Ishikawa (cell line): ENCODE results near the gene BCAT1.

ENCODE experiments used
- CEBPB ChIP-seq: IDR thresholded peaks from 2 replicates; pipeline ENCODE4 v1.6.1; 2012
- CREB1 ChIP-seq: IDR thresholded peaks from 2 replicates; pipeline ENCODE4 v1.6.1; 2012; ENCODE audit warnings: low read depth
- EGR1 ChIP-seq: IDR thresholded peaks from 2 replicates; pipeline ENCODE4 v1.6.1; 2012
- EP300 ChIP-seq: IDR thresholded peaks from 2 replicates; pipeline ENCODE4 v1.6.1; 2012; ENCODE audit warnings: borderline replicate concordance
- FOXM1 ChIP-seq: IDR thresholded peaks from 2 replicates; pipeline ENCODE4 v1.6.1; 2012; ENCODE audit warnings: low read depth, borderline replicate concordance
- NFIC ChIP-seq: IDR thresholded peaks from 2 replicates; pipeline ENCODE4 v1.6.1; 2012
- RAD21 ChIP-seq: IDR thresholded peaks from 2 replicates; pipeline ENCODE4 v1.6.1; 2012; ENCODE audit warnings: low read depth
- TAF1 ChIP-seq: IDR thresholded peaks from 2 replicates; pipeline ENCODE4 v1.6.1; 2012; ENCODE audit warnings: low read depth, mild to moderate bottlenecking
- TCF12 ChIP-seq: IDR thresholded peaks from 2 replicates; pipeline ENCODE4 v1.6.1; 2012; ENCODE audit warnings: low read depth
- TEAD4 ChIP-seq: IDR thresholded peaks from 2 replicates; pipeline ENCODE4 v1.6.1; 2012
- YY1 ChIP-seq: IDR thresholded peaks from 2 replicates; pipeline ENCODE4 v1.6.1; 2012; ENCODE audit warnings: low read depth
- ZBTB7A ChIP-seq: IDR thresholded peaks from 2 replicates; pipeline ENCODE4 v1.6.1; 2012; ENCODE audit warnings: low read depth
- TF ChIP-seq, protein P1 (sequence below): IDR thresholded peaks from 2 replicates; pipeline ENCODE4 v1.6.1; 2012
- TF ChIP-seq, protein P2 (sequence below): IDR thresholded peaks from 2 replicates; pipeline ENCODE4 v1.6.1; 2012
- TF ChIP-seq, protein P3 (sequence below): IDR thresholded peaks from 2 replicates; pipeline ENCODE4 v1.6.1; 2012; ENCODE audit warnings: low read depth, mild to moderate bottlenecking

BCAT1 gene

DNA sequence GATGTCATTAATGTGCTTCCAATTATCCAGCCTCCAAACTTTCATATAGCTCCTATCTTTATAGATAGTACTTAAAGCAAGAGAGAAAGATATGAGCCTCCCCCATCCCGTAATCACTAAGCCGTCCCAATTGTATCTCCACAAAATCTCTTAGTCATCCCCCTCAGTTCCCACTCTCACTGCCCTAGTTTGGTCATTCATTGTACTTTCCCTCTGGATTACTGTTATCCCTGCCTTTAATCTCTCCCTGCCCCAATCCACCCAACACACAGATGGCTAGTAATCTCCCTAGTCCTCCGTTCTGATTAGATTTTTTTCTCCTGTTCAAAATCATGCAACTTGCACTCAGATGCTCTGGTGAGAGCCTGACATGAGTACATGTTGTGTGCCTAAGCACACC, 5.4 kb upstream of the BCAT1 start:
- TF ChIP-seq TCF12, result no peak
- no peak for TF ChIP-seq ZBTB7A
- TF ChIP-seq EP300, result no peak
- no peak for TF ChIP-seq CREB1
- TF ChIP-seq FOXM1, result no peak
- no peak for TF ChIP-seq TAF1
- TF ChIP-seq, protein P1, sequence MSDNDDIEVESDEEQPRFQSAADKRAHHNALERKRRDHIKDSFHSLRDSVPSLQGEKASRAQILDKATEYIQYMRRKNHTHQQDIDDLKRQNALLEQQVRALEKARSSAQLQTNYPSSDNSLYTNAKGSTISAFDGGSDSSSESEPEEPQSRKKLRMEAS, result no peak
- no peak for TF ChIP-seq TEAD4
- TF ChIP-seq, protein P2, sequence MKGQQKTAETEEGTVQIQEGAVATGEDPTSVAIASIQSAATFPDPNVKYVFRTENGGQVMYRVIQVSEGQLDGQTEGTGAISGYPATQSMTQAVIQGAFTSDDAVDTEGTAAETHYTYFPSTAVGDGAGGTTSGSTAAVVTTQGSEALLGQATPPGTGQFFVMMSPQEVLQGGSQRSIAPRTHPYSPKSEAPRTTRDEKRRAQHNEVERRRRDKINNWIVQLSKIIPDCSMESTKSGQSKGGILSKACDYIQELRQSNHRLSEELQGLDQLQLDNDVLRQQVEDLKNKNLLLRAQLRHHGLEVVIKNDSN, result no peak
- TF ChIP-seq, protein P3, sequence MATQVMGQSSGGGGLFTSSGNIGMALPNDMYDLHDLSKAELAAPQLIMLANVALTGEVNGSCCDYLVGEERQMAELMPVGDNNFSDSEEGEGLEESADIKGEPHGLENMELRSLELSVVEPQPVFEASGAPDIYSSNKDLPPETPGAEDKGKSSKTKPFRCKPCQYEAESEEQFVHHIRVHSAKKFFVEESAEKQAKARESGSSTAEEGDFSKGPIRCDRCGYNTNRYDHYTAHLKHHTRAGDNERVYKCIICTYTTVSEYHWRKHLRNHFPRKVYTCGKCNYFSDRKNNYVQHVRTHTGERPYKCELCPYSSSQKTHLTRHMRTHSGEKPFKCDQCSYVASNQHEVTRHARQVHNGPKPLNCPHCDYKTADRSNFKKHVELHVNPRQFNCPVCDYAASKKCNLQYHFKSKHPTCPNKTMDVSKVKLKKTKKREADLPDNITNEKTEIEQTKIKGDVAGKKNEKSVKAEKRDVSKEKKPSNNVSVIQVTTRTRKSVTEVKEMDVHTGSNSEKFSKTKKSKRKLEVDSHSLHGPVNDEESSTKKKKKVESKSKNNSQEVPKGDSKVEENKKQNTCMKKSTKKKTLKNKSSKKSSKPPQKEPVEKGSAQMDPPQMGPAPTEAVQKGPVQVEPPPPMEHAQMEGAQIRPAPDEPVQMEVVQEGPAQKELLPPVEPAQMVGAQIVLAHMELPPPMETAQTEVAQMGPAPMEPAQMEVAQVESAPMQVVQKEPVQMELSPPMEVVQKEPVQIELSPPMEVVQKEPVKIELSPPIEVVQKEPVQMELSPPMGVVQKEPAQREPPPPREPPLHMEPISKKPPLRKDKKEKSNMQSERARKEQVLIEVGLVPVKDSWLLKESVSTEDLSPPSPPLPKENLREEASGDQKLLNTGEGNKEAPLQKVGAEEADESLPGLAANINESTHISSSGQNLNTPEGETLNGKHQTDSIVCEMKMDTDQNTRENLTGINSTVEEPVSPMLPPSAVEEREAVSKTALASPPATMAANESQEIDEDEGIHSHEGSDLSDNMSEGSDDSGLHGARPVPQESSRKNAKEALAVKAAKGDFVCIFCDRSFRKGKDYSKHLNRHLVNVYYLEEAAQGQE, result no peak
- no peak for TF ChIP-seq NFIC
- no peak for TF ChIP-seq RAD21
- no peak for TF ChIP-seq YY1

DNA sequence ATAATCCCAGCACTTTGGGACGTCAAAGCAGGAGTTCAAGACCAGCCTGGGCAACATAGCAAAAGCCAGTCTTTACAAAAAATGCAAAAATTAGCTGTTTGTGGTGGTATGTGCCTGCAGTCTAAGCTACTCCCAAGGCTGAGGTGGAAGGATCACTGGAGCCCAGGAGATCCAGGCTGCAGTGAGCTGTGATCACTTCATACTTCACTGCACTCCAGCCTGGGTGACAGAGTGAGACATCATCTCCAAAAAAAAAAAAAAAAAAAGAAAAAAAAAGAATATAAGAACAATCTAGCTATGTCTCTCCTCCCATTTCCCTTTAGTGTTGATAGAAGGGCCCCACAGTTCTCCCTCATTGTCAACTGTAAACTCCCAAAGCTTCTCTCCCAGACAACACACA, 3.5 kb upstream of the BCAT1 start:
- TF ChIP-seq YY1 (no peak), EGR1 (no peak), EP300 (no peak), ZBTB7A (no peak), CEBPB (no peak), TAF1 (no peak), RAD21 (no peak), TCF12 (no peak), CREB1 (no peak), FOXM1 (no peak), TEAD4 (no peak), NFIC (no peak)
- TF ChIP-seq, protein P3, result no peak
- TF ChIP-seq, protein P1, result no peak
- TF ChIP-seq, protein P2, result no peak

DNA sequence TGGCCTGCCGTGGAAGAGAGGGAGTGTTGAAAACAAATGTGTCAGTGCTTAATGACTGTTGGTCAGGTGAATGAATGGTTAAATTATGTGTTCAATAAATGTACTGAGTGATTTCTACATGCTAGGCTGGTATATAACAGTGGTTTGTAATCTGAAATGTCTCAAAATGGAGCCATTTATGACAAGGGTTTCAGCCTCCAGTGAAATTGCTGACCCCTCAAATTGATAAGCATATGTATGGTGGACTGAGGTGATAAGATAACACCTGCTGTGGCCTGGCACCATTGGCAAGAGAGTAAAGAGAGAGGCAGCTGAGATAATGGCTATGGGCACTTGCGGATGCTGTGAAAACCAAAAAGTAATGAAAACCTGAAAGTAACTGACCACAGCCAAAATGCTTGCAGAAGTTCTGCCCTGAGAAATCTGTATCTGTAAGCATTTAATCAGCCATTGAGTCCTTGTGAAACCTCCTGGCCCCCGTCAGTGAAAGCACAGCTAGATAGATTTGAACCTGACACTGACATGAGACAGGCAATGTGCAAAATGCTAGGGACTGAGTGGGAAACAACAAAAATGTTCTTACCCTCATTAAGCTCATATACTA, 1.4 kb upstream of the BCAT1 start:
- TF ChIP-seq CREB1 (no peak), ZBTB7A (no peak), FOXM1 (no peak), NFIC (no peak), YY1 (no peak), TAF1 (no peak), CEBPB (no peak), TEAD4 (no peak), RAD21 (no peak), EP300 (no peak), EGR1 (no peak), TCF12 (no peak)
- TF ChIP-seq, protein P3, result no peak
- TF ChIP-seq, protein P2, result no peak
- TF ChIP-seq, protein P1, result no peak

DNA sequence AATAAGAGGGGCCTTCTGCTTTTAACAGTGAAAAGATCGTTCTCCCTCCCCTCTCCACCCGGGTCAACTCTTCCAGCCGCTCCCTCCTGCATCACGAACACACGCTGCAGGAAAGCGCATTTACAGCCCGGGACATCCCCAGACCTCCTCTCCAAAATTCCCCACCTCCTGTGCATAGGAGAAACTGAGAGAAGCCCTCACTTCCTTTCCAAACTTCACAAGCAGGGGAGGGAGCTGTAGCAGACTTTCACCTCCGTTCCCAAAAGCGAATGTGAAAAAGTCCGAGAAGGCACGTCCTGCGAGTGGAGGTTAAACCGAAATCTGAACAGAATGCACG, 513 bp downstream of the BCAT1 start:
- no peak for TF ChIP-seq CEBPB
- no peak for TF ChIP-seq NFIC
- TF ChIP-seq, protein P3, result no peak
- TF ChIP-seq TAF1, result no peak
- TF ChIP-seq ZBTB7A, result no peak
- no peak for TF ChIP-seq TEAD4
